Measurements from ENCODE around the gene TRIM62. TPM values are rescaled to one million over a fixed set of nuclear protein-coding genes. Genes with fewer than 3 reads are reported as not detected.
A peak's percentile ranks its signal among the peaks of the same experiment; 100 is the strongest.

The TRIM62 gene
- total RNA-seq, 1 donor from 2014 or later: 12.7 TPM

DNA sequence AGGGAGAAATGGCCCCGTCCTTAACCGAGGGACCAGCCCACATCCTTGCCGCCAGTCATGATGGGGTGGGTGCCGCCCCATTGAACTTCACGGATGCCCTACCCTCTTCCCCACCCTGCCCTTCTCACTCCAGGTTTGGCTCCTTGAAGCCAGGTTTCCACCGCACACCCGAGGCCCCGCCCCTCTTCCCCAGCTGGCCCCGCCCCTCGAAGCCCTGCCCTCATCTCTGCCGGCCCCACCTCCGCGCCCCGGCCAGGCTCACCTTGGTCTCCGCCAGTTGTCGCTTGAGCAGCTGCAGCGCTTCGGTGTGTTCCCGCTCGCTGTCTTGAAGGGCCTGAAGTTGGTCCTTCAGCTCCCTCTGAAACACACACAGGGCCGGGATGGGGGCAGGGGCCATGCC lies 16.6 kb downstream of the TRIM62 start:
- DNase-seq (ENCODE audit: low spot score) (no peak), ATAC-seq (no peak)
- intact Hi-C loops (cut with DNase I): no loop called here

DNA sequence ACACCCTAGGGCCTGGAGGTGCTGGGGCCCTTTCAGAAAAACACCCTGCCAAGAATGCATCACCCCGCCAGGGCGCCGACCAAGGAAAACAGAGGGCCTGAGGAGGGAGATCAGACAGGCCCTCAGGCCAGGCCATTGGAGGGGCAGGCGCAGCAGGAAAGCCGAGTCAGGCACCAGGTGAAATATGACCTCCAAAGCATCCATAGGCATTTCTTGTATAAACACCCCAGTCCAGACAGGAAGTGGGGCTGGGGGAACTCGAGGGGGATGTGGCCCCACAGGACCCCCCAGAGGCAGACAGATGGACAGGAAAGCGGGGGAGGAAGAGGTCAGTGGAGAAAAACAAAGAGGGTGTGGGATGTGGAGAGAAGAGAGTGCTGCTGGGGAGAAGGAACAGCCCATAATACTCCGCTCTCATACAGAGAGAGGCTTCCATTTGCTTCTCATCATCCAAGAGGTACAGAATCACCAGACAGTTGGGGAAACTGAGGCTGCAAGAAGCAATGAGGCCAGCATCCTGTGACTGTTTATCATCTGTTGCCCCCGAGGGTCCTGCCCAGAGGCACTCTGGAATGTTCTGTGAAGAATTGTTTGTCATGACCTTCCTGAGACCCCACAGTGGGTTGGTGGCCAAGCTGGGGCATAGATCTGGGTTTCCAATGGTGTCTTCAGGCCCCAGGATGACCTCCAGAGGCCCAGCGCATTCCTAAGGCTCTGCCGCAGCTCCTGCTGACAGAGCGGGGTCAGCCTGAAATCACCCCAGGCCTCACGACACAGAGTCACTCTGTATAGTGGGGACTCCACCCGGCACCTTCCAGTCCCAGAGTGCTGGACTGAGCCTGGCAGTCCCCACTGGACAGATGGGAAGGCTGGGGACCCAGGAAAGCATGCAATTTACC lies 18.0 kb downstream of the TRIM62 start:
- DNase-seq (ENCODE audit: low spot score) (no peak), ATAC-seq (peak; percentile 9)
- intact Hi-C loops (cut with DNase I): no loop called here

DNA sequence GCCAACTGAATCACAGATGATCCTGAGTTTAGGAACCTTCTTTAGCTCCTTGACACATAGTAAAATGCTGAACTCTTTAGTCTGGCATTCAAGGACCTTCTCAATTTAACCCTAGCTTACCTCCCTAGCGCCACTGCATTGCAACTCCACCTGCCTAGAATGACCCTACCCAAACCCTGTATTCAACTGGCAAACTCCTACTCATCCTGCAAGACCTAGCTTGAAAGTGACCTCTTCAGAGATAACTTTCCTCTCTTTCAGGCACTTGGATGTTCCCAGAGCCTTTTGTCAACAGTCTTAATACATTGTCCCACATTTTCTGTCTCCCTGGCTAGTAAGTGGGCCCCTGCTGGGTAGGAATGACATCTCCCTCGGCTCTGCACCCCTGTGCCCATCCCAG lies 19.7 kb downstream of the TRIM62 start:
- intact Hi-C loops (cut with DNase I): no loop called here
- DNase-seq (ENCODE audit: low spot score): no peak
- ATAC-seq: no peak

DNA sequence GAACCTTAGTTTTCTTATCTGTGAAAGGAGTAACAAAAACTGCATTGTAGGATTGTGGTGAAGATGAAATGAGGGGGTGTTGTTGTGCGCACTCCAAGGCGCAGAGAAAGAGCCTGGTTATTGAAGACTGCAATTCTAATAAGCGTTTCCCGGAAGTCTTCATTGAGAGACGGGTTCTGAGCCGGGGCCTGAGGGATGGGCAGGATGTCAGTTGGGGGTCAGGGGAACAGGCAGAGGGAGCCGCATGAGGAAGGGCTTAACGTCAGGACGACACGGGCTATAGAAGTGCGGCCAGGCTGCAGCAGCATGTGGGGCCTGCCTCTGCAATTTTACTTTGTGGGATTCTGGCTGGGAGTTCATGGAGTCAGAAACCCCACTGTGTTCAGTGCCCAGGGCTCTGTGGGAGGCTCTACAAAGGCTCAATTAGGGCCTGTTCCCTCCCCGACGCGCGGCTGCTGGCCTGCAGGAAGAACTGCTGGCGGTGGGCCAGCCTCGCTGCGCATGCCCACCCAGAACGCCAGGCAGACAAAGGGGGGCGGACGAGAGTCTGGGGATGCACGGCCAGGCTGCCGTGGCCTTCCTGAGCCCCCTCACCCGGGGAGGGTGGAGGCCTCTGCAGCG lies 20.7 kb downstream of the TRIM62 start:
- ATAC-seq (peak; percentile 84), DNase-seq (ENCODE audit: low spot score) (peak; percentile 84)

DNA sequence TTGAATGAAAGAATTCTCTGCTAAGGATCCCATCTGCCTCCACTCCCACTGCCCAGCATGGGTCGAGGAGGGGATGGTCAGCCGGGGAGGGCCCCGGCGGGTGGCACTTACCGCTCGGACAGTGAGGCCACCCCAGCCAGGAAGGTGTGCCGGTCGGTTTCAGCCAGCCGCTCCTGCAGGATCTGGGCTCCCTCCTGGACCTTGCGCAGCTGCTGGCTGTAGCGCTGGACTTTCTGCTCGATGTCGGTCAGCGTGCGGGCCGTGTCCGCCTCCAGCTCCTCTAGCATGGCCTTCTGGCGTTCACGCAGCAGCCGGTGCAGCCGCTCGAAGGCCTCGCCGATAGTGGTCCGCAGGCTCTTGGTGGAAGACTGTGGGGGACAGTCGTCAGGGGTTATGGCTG lies 22.3 kb downstream of the TRIM62 start:
- no peak for DNase-seq (ENCODE audit: low spot score)
- intact Hi-C loops (cut with DNase I): no loop called here
- no peak for ATAC-seq

More for the DNA sequence above, 20.7 kb downstream of the TRIM62 start:
- intact Hi-C loops (cut with DNase I): no loop called here

DNA sequence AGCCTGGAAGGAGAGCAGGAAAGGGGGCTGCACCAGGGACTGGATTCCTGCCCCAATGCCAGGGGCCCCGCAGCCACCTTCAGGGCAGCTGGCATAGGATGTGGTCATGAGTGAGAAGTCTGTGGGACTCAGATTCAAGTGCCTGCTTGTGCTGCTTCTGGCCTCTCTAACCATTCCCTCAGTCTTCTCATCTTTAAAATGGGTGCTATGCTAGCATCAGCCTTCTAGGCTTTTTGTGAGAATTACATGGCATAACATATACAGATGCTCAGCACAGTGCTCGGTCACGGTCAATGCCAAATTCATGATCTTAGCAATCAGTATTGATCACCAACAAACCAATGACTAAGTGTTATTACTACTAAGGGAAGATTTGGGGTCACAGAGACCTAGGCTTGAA lies 23.5 kb downstream of the TRIM62 start:
- no peak for ATAC-seq
- intact Hi-C loops (cut with DNase I): no loop called here

DNA sequence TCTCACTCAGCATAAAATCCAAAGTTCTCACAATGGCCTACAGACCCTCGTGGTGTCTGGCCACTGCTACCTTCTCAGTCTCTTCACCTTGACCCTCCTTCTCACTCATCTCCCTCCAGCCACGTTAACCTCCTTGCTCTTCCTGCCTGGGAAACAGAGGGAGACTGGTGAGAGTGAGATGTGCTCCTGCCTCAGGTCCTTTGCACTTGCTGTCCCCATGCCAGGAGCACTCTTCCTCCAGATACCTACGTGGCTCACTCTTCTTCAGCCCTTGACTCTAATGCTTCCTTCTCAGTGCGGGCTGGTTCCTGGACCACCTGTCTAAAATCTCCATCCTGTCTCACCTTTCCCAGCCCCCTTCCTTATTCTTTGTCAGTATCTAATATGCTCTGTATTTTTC lies 24.7 kb downstream of the TRIM62 start:
- DNase-seq (ENCODE audit: low spot score): no peak
- intact Hi-C loops (cut with DNase I): no loop called here
- no peak for ATAC-seq

More for the DNA sequence above, 23.5 kb downstream of the TRIM62 start:
- DNase-seq (ENCODE audit: low spot score): no peak

DNA sequence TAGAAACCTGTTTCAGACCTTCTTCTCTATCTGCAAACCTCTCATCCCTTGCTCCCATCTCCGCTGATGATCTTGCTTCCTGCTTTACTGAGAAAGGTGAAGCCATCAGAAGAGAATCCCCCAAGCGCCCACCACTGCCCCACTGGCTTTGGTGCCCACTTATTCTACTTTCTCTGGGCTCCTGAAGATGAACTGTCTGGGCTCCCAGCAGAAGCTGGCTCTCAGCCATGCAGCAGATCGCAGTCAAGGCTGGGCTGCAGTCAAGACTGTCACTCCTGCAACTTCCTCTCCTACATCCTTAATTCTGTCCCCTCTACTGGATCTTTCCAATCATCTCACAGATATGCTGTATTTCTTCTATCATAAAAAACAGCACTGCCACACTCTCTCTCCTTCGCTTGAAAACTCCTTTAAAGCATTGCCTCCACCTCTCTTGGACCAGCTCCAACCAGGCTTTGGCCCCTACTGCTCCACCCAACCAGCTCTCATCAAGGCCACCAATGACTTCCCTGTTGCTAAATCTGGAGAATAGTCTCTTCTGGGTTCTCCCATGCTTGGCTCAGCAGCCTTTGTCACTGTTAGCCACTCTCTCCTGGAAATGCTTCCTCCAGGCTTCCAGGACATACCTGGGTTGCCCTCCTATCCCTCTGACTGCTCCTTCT lies 25.8 kb downstream of the TRIM62 start:
- ATAC-seq (no peak), DNase-seq (ENCODE audit: low spot score) (no peak)
- intact Hi-C loops (cut with DNase I): no loop called here

DNA sequence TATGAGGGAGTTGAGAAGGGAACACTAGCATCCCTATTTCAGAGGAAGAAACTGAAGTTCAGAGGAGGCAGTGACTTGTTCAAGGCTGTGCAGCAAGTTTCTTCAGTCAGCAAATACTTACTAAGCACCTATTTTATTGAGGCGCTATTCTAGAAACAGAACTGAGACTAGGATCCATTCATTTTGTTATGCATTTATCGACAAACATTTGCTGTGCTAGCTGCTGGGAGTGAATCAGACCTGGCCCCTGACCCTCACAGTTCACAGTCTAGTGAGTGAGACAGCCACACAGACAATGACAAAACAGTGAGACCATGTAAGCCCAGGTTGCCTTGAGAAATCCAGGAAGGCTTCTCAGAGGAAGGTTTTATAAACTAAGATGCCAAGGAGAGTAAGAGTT lies 28.2 kb downstream of the TRIM62 start:
- DNase-seq (ENCODE audit: low spot score): no peak
- no peak for ATAC-seq
- intact Hi-C loops (cut with DNase I): no loop called here

DNA sequence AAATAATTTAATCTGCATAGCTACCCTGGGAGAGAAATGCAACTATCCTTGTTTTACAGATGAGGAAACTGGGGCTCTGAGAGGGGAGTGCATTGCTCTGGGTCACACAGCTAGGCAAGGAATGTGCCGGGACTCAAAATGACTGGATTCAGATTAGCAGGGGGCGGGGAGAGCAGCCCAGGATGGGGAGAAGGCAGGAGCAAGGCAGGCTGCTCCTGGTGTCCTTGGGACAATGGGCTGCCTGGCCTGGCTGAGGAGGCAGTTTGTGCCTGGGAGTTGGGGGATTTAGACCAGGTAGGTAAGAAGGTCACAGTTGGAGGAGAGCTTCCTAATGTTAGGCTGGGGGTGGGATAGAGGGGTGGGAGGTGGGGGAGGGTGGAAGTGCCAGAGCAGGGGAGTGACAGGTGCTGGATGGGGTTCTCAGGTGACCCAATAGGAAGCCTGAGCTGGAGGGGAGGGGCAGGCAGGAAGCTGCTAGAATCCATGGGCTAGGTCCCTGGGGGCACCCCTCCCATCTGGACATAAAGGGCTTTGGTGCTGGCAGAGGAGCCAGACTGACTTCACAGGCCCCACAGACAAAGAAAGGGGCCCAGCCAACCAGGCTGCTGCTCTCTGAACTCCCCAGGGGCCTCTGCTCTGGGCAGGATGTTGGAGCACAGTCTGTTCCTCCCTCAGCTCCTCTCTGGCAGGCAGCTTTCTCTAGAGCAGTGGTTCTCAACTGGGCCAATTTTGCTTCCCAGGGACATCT lies 29.0 kb downstream of the TRIM62 start:
- peak; percentile 91 for ATAC-seq
- intact Hi-C loops (cut with DNase I): no loop called here
- peak; percentile 68 for DNase-seq (ENCODE audit: low spot score)

DNA sequence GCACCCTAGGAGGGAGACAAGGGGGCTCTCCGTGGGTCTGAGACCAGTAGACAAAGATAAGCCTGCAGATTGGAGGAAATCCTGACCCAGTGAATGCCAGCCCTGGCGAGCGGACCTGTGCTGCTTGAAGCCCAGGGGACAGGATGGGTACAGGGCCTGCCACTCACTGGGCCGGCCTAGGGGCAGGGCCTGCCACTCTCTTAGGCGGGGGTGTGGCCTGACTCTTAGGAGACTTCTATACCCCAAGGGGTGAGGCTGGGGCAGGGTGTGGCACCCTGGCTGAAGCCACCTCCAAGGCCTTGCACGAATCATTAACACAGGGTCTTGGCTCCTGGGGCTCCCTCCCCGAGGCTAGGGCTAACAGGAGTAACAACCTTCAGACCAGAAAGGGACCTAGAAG lies 30.7 kb downstream of the TRIM62 start:
- DNase-seq (ENCODE audit: low spot score): no peak
- intact Hi-C loops (cut with DNase I): no loop called here
- ATAC-seq: peak; percentile 8

DNA sequence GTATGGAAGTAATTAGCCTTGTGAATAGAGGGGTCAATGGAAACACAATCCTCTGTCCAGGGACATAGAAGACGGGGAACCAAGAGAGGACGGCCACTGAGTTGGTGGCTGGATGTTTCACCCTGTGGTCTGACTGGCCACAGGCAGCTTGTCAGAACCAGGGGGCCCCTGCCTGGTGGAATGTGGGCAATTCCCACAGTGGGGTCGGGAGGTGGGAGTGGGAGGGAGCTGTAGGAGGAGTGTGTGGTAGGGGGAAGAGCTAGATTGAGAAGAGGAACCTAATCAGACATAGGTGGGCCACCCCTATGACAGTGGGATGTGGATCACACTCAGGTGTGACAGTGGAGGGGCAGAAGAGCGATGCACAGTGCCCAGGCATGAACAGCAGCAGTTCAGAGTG lies 31.3 kb downstream of the TRIM62 start:
- DNase-seq (ENCODE audit: low spot score): no peak
- intact Hi-C loops (cut with DNase I): no loop called here
- no peak for ATAC-seq

DNA sequence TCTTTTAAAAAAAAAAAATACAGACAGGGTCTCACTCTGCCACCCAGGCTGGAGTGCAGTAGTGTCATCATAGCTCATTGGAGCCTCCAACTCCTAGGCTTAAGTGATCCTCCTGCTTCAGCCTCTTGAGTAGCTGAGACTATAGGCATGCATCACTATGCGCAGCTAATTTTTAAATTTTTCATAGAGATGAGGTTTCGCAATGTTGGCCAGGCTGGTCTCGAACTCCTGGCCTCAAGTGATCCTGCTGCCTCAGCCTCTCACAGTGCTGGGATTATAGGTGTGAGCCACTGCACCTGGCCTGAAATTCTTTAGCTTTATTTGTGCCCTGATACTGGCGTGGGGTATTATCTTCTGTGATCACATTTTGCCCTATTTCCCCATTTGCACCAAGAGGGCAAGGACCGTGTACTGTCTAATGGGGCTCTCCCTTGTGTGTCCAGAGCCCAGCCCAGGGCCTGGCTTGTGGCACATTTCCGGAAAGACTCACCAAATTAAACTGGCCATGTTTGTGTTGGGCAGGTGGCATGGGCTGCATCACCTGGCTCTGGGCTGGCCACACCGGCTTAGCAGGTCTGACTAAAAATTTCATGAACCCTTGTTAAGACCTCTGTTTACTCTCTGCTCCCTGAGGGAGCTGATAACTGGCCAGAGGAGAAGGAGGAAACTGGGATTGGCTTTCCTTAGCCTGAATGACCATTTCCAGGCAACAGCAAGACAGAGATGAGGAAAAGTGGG lies 32.2 kb downstream of the TRIM62 start:
- ATAC-seq: no peak
- DNase-seq (ENCODE audit: low spot score): no peak
- intact Hi-C loops (cut with DNase I): no loop called here

DNA sequence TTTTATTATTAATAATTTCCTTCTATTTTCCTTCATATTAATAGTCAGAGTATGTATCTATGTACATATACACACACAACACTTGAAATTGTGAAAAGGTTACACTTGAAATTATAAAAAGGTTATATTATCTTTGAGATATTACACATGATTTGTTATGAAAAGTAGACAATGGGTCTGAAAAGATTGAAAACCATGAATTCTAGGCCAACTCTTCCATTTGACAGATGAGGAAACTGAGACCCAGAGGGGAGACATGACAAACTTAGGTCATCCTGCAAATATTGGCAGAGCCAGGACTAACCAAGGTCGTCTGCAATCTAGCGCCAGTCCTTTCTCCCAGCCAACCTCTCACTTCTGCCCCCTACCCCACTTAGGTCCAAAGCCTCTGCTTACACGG lies 33.2 kb downstream of the TRIM62 start:
- DNase-seq (ENCODE audit: low spot score) (no peak), ATAC-seq (no peak)
- intact Hi-C loops (cut with DNase I): no loop called here

DNA sequence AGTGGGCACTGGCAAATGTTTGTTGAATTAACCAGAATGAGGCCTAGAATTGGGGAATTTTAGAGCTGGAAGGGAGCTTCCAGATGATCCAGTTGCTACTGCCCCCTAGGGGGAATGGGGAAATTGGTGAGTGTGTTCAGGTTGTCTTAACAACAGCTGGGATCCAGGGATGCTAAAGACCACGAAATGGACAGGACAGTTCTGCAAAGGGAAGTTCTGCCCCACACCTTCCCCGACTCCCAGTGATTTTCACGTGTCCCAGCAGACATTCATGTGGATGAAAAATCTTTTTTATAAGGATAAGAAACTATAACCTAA lies 33.9 kb downstream of the TRIM62 start:
- ATAC-seq (no peak), DNase-seq (ENCODE audit: low spot score) (no peak)
- intact Hi-C loops (cut with DNase I): no loop called here

DNA sequence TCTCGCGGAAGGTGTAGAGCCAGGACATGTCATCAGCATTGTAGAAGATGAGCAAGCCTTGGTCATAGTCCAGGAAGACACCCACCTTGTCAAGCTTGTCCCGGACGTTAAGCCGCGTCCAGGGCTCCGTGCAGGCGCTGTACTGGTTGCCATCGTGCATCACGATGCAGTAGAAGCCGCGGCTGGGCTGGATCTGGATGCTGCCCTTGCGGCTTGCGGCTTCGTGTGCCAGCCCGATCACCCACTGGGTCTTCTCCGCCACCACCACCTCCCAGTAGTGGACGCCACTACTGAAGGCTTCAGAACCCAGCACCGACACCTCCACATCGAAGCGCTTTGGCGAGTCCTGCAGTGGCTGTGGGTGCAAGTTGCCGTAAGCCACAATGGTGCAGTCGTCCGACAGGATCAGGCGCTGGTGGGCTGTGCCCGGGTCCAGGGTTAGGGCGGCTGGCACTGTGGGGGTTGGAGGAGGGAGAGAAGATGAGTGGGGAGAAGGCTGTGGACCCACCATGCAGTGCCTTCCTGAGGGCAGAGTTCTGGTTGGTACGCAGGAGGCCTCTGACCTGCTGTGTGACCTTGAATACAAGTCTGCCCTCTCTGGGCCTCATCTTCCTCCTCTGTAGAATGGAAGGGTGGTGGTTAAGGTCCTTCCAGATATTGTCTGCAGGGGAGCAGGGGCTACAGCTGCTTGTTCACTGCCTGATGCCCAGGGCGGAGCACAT lies 34.4 kb downstream of the TRIM62 start:
- ATAC-seq: no peak
- intact Hi-C loops (cut with DNase I): no loop called here
- DNase-seq (ENCODE audit: low spot score): no peak

DNA sequence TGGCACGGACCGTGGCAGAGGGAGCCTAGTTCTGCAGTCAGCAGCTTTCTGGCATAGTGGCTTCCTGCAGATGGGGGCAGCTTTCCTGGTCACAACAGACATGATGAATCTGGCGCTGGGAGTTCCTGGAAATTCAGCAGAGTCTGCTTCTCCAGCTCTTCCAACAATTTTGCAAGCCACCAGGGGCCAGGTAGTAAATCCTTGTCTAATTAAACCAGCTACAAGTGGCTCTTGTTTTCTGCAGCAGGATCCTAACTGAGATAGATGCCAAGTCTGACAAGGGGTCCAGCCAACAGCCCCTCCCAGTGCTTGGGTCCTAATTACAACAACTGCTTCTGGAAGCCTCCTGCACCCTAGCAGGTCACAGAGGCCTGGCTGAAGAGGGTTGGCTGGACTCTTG lies 35.8 kb downstream of the TRIM62 start:
- ATAC-seq (no peak), DNase-seq (ENCODE audit: low spot score) (no peak)
- intact Hi-C loops (cut with DNase I): no loop called here

DNA sequence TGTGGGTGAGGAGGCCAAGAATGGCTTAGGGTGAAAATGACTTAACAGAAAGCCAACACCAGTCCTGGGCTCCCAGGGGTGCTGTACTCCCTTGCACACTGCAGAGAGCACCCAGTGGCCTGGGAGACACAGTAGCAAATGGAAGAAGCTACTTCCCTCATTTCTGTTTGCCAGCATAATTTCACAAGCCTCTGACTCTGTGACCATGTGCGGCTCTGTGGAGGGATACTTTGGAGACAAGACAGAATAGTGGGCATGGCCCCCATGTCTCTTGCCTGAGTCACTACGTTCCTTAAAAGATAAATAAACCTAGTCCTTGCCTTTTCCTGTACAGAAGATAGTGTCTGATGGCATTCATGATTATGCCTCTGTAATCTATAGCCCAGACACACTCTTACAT lies 38.1 kb downstream of the TRIM62 start:
- intact Hi-C loops (cut with DNase I): no loop called here
- DNase-seq (ENCODE audit: low spot score): no peak
- ATAC-seq: peak; percentile 20

Measured in sciatic nerve (tissue), 2 donors.